GM18526 (cell line): ENCODE results near the gene TCL1B.
A peak's percentile ranks its signal among the peaks of the same experiment; 100 is the strongest.

Experiments used
- POLR2A ChIP-seq: IDR thresholded peaks from 3 replicates; pipeline ENCODE4 v1.6.1; 2011; ENCODE audit not compliant: insufficient read length; ENCODE audit errors: extremely low read depth

The TCL1B gene

GRCh38 chr14:95711476-95712176, 25.4 kb downstream of the TCL1B start:
- no peak for TF ChIP-seq POLR2A

GRCh38 chr14:95712398-95712797, 26.2 kb downstream of the TCL1B start:
- no peak for TF ChIP-seq POLR2A

- TF ChIP-seq POLR2A: peak; percentile 99
Observed at GRCh38 chr14:95713596-95714371, 27.6 kb downstream of the TCL1B start, which contains the start of gene TCL1A. Gene TCL1A (minus strand): TSS chr14:95714125. CDS start chr14:95714066, 59 bp downstream.

DNA sequence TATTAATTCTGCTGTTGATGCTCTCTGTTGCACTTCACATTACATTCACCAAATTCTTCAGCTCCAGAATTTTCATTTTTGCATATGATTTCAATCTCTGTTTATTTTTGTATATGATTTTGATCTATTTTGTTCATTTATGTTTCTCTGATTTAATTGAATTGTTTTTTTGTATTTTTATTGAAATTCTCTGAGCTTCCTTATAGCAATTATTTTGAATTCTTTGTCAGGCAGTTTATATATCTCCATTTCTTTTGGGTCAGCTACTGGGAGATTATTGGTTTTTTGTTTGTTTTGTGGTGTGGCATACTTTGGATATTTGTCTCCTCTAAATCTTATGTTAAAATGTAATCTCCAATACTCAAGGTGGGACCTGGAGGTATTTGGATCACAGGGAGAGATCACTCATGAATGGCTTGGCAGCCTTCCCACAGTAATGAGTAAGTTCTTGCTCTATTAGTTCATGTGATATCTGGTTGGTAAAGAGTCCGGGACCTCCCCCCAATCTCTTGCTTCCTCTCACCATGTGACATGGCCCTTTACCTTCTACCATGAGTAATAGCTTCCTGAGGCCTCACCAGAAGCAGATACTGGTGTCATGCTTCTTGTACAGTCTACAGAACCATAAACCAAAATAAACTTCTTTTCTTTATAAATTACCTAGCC, 36.4 kb downstream of the TCL1B start:
- no peak for TF ChIP-seq POLR2A

DNA sequence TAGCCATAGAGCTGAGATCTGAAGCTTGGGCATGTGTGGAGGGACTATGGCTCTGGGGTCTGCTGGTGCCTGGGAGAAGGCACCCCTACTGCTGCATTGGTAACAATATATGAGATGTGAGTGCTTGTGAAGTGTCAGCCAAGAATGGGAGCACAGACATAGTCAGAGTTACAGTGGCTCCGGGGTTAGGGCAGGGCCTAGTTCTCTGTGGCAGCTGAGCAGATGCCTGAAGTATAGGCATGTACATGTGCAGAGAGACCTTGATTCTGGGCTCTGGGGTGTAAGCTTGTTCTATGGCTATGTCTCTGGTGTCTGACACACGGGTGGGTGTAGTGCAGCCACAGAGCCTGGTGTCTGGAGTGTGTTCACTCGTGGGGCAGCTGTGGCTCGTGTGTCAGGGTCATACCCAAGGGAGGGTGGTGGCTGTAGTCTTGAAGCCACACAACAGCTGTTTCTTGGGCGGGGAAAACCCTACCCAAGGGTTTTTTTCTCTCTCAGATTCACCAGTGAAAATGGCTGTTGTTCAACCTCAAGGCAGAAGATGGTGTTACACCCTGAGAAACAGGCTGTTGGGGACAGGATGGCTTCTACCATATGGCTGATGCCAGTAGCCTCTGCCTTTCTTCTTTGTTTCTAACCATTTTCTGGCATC, 39.6 kb downstream of the TCL1B start:
- no peak for TF ChIP-seq POLR2A

- TF ChIP-seq POLR2A: no peak
Observed at GRCh38 chr14:95727056-95727700, 41.0 kb downstream of the TCL1B start.

DNA sequence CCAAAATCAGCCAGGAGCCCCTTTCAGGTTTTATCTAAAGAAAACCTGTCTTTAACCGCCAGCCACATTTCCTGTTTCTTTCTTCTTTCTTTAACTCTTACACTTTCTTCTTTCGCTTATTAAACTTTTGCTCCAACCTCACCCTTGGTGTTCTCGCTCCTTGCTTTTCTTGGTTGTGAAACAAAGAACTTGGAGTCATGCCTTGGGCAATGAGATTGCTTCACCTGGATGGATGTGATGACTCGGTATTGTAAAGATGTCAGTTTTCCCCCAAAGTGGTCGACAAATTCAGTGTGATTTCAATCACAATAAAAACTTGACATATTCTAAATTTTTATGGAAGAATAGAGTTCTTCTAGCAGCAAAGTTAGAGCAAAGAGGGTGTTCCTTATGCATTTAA, 43.9 kb downstream of the TCL1B start:
- no peak for TF ChIP-seq POLR2A

GRCh38 chr14:95733212-95733611, 47.0 kb downstream of the TCL1B start:
- TF ChIP-seq POLR2A: no peak

DNA sequence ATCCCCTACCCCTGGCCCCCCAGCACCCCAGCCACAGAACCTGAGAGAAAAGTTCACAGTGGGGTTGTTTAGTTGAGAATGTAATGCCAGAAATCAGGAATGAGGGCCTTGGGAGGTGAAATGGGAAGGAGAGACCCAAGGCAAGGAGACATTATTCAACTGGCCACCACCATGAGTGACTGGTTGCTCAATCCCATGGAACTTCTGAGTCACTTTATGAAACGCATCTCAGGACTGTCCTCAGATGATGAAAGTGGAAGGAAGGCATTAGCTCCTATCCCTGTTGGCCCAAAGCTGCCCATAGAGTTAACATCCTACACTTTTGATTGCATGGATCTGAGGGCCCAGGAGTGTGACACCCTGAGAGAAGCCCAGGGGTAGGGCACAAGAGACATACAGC, 53.1 kb downstream of the TCL1B start:
- TF ChIP-seq POLR2A: no peak

- TF ChIP-seq POLR2A: no peak
Observed at GRCh38 chr14:95741038-95741490, 54.8 kb downstream of the TCL1B start.

DNA sequence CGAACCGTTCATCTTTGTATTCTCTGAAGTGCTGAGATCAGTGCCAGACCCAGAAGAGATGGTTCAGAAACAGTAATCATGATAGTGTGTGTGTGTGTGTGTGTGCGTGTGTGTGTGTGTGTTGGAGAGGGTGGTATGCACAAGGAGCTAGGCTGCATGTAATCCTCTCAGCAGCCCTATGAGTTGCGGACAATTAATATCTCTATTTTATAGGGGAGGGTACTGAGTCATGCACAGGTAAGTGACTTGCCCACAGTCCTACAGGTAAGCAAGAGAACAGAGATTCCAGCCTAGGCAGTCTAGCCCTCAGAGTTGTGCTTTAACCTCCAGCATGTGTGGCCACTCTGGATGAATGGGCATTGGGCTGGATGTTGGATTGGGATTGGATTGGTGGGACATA, 55.6 kb downstream of the TCL1B start:
- TF ChIP-seq POLR2A: no peak
